HCT116 (cell line): ENCODE measurements around the gene INTS1. TPM values are rescaled to one million over a fixed set of nuclear protein-coding genes. Genes with fewer than 3 reads are reported as not detected.

Experiments used
- ATAC-seq: fragments of 200-7000 bp; cut with Tn5 transposase; 2 replicates; pipeline ENCODE4 v1.9.1; 2020; ENCODE audit warnings: mild to moderate bottlenecking, moderate library complexity
- BruUV-seq: library from RNA; stranded (reverse); fragments of 400-500 nt; replicated peaks from 2 replicates; lab custom pipeline; 2021; lab: Mats Ljungman, UMichigan
- CTCF ChIA-PET: fragments of 300-600 bp; sonication (Branson Sonifier 250); formaldehyde crosslinking; loops from one replicate; lab custom pipeline; 2021; ENCODE audit warnings: antibody characterized with exemption; lab: Charles Lee
- POLR2A ChIA-PET: fragments of 300-600, 350-600 bp; sonication (Branson Sonifier 250); formaldehyde crosslinking; loops from one replicate; lab custom pipeline; 2021; ENCODE audit warnings: antibody characterized with exemption; lab: Charles Lee
- RAD21 ChIA-PET, 2 experiments: fragments of 300-600 bp; sonication (Branson Sonifier 250); formaldehyde crosslinking; loops; one replicate each; lab custom pipeline; 2023; ENCODE audit warnings: low total read pairs in 2 of 2; ENCODE audit not compliant: uncharacterized antibody in 2 of 2, unreplicated experiment in 2 of 2, low non-redundant PET in 1 of 2; lab: Charles Lee
- DNase-seq: peaks from one replicate; pipeline ENCODE4 v3.0.0-alpha.2; 2010; ENCODE audit warnings: low read depth, low spot score
- H2AFZ ChIP-seq: fragments of 200-600 bp; shearing (Covaris generic), sonication (generic); 2 replicates; pipeline ENCODE4 v1.6.1; 2017; ENCODE audit warnings: low read depth, mixed run types, mixed read lengths, antibody characterized with exemption, low read length; ENCODE audit not compliant: poor library complexity, severe bottlenecking
- H3K27ac ChIP-seq: 2 replicates; pipeline ENCODE4 v1.5.1; 2012; ENCODE audit warnings: low read depth, low read length
- H3K27me3 ChIP-seq: fragments of 200-600 bp; sonication (generic); 2 replicates; pipeline ENCODE4 v1.6.1; 2016; ENCODE audit warnings: mixed run types, low read length, mixed read lengths; ENCODE audit not compliant: insufficient read depth
- H3K36me3 ChIP-seq, 2 experiments: fragments of 200-500 bp in 1 of 2; fragments of 200-600 bp in 1 of 2; sonication (Bioruptor generic) in 1 of 2; sonication (generic) in 1 of 2; 2 replicates each; pipeline versions ENCODE4 v1.5.1 to v1.6.1; 2014 to 2016; ENCODE audit warnings: low read length in 2 of 2, inconsistent platforms in 1 of 2, mixed read lengths in 1 of 2, mixed run types in 1 of 2; ENCODE audit not compliant: insufficient read depth in 2 of 2, control insufficient read depth in 1 of 2
- H3K4me1 ChIP-seq, 2 experiments: fragments of 200-600 bp in 1 of 2; sonication (generic) in 1 of 2; 2 replicates each; pipeline versions ENCODE4 v1.5.1 to v1.6.1; 2012 to 2017; ENCODE audit warnings: low read length in 2 of 2, inconsistent platforms in 1 of 2, mild to moderate bottlenecking in 1 of 2, mixed read lengths in 1 of 2, mixed run types in 1 of 2, moderate library complexity in 1 of 2; ENCODE audit not compliant: insufficient read depth in 2 of 2, control insufficient read depth in 1 of 2
- H3K4me2 ChIP-seq: fragments of 200-600 bp; sonication (generic); 2 replicates; pipeline ENCODE4 v1.6.1; 2017; ENCODE audit warnings: mixed run types, low read length, mixed read lengths
- H3K4me3 ChIP-seq, 2 experiments: fragments of 200-600 bp in 1 of 2; sonication (generic) in 1 of 2; replicated peaks in 1 of 2; 2 replicates each; pipeline ENCODE4 v1.5.1; 2011 to 2016; ENCODE audit warnings: low read length in 2 of 2, control low read depth in 1 of 2, low read depth in 1 of 2, mild to moderate bottlenecking in 1 of 2, mixed read lengths in 1 of 2, mixed run types in 1 of 2
- H3K79me2 ChIP-seq: fragments of 200-600 bp; sonication (generic); 2 replicates; pipeline ENCODE4 v1.6.1; 2017; ENCODE audit warnings: mild to moderate bottlenecking, mixed run types, low read length, moderate library complexity, mixed read lengths; ENCODE audit not compliant: insufficient read depth
- H3K9ac ChIP-seq: fragments of 200-600 bp; sonication (generic); 2 replicates; pipeline ENCODE4 v1.6.1; 2016; ENCODE audit warnings: low read length, mixed read lengths
- H3K9me2 ChIP-seq: fragments of 200-600 bp; sonication (generic), shearing (Covaris generic); 2 replicates; pipeline ENCODE4 v1.6.1; 2017; ENCODE audit warnings: mixed run types, mild to moderate bottlenecking, moderate library complexity; ENCODE audit not compliant: insufficient read depth
- H3K9me3 ChIP-seq, 2 experiments: fragments of 200-500 bp in 1 of 2; fragments of 200-600 bp in 1 of 2; sonication (Bioruptor generic) in 1 of 2; sonication (generic) in 1 of 2; 2 replicates each; pipeline ENCODE4 v1.6.1; 2014 to 2017; ENCODE audit warnings: low read length in 2 of 2, mixed read lengths in 2 of 2, inconsistent platforms in 1 of 2, low read depth in 1 of 2, mild to moderate bottlenecking in 1 of 2, mixed run types in 1 of 2, moderate library complexity in 1 of 2; ENCODE audit not compliant: control insufficient read depth in 1 of 2, insufficient read depth in 1 of 2
- H4K20me1 ChIP-seq: fragments of 200-600 bp; sonication (generic), shearing (Covaris generic); 2 replicates; pipeline ENCODE4 v1.6.1; 2017; ENCODE audit warnings: mixed run types, mild to moderate bottlenecking, moderate library complexity; ENCODE audit not compliant: insufficient read depth
- CBX3 ChIP-seq: IDR thresholded peaks from 2 replicates; pipeline ENCODE4 v1.6.1; 2012; ENCODE audit warnings: low read depth
- CTCF ChIP-seq, 3 experiments: fragments of 200-600 bp in 1 of 3; sonication (generic) in 1 of 3; IDR thresholded peaks in 2 of 3; conservative IDR thresholded peaks in 1 of 3; 2 replicates each; pipeline ENCODE4 v1.5.1; 2012 to 2017; ENCODE audit warnings: low read depth in 2 of 3, low read length in 2 of 3, antibody characterized with exemption in 1 of 3, borderline replicate concordance in 1 of 3, control low read depth in 1 of 3, mild to moderate bottlenecking in 1 of 3, mixed read lengths in 1 of 3, mixed run types in 1 of 3, moderate library complexity in 1 of 3; ENCODE audit not compliant: insufficient read depth in 1 of 3
- ELF1 ChIP-seq: IDR thresholded peaks from 2 replicates; pipeline ENCODE4 v1.6.1; 2012; ENCODE audit warnings: low read depth, borderline replicate concordance
- FOSL1 ChIP-seq: IDR thresholded peaks from 2 replicates; pipeline ENCODE4 v1.6.1; 2012; ENCODE audit warnings: low read depth
- POLR2A ChIP-seq: IDR thresholded peaks from 2 replicates; pipeline ENCODE4 v1.7.0; 2011; ENCODE audit warnings: borderline replicate concordance; ENCODE audit not compliant: insufficient read depth, insufficient read length; ENCODE audit errors: extremely low read depth
- POLR2AphosphoS5 ChIP-seq: IDR thresholded peaks from 2 replicates; pipeline ENCODE4 v1.6.1; 2011; ENCODE audit warnings: mild to moderate bottlenecking, low read depth, low read length, moderate library complexity
- SP1 ChIP-seq: IDR thresholded peaks from 2 replicates; pipeline ENCODE4 v1.6.1; 2012; ENCODE audit warnings: low read depth
- TCF7L2 ChIP-seq: IDR thresholded peaks from 2 replicates; pipeline ENCODE4 v1.7.0; 2011; ENCODE audit warnings: borderline replicate concordance, inconsistent platforms; ENCODE audit not compliant: insufficient read depth, insufficient read length; ENCODE audit errors: extremely low read depth
- YY1 ChIP-seq: IDR thresholded peaks from 2 replicates; pipeline ENCODE4 v1.6.1; 2011; ENCODE audit warnings: low read length, low read depth, moderate library complexity, mild to moderate bottlenecking; ENCODE audit not compliant: insufficient replicate concordance; ENCODE audit errors: extremely low read depth
- ZFX ChIP-seq: fragments of 450-650 bp; IDR thresholded peaks from 2 replicates; pipeline ENCODE4 v1.6.1; 2017
- intact Hi-C: fragments of 100-400 bp; cut with micrococcal nuclease; formaldehyde crosslinking; loops from 2 replicates; pipeline ENCODE4 v1.10.0; 2022
- total RNA-seq: library from RNA; stranded (reverse); gene quantifications from one replicate; pipeline ENCODE4 v1.2.1, GENCODE V29; 2021; ENCODE audit not compliant: unreplicated experiment

Gene INTS1
- total RNA-seq, 1 experiment from 2014 or later, result 167 TPM

GRCh38 chr7:1458683-1459511, 45.3 kb downstream of the INTS1 start, which contains the start of gene MICALL2:
Gene MICALL2, minus strand, starts transcription at chr7:1459470. Its CDS starts 144 bp downstream, at chr7:1459326.
- Histone ChIP-seq H3K27me3 (no peaks in the 10 kb centered on the region), H3K9me2 (no peaks in the 10 kb centered on the region), H3K9me3 (no peaks in the 10 kb centered on the region), H3K4me1 (peaks cover 67 to 84% of the 10 kb centered on the region in 2 experiments), H3K27ac (peak within 1 kb of the TSS; percentile 84), H4K20me1 (no peaks in the 10 kb centered on the region), H3K4me3 (peak within 1 kb of the TSS; percentile 89), H3K9ac (peak within 1 kb of the TSS; percentile 91), H3K36me3 (no peaks in the 10 kb centered on the region), H3K4me2 (peak within 1 kb of the TSS; percentile 95), H3K79me2 (peaks cover 52% of the 10 kb centered on the region), H2AFZ (no peak within 1 kb of the TSS)
- ATAC-seq (peak; percentile 29), DNase-seq (peak; percentile 54)
- TF ChIP-seq POLR2A (peak; percentile 75), SP1 (no peak), CBX3 (no peak), TCF7L2 (no peak), CTCF (IDR thresholded peaks at IDR 0.05 in 2 of 3, conservative IDR thresholded peaks at IDR 0.05 in 1 of 3; ENCODE audit: borderline replicate concordance in 1 of 3, insufficient read depth in 1 of 3, low read depth in 2 of 3, low read length in 2 of 3) (no peak), ELF1 (no peak), ZFX (peak; percentile 49; the same call in 1 of the 2 replicates), FOSL1 (no peak), POLR2AphosphoS5 (peak; percentile 95), YY1 (peak; percentile 19)
- RAD21 ChIA-PET, result no interaction called here
- intact Hi-C loops, result no loop called here
- CTCF ChIA-PET, result no interaction called here
- POLR2A ChIA-PET, result interaction anchor here (0.7 kb wide), 1 partner anchor 512 kb away, joined by 3 read pairs; no protein-coding TSS in a partner anchor
- no TSS peak for BruUV-seq
